Stimulated activated CD8-positive, alpha-beta memory T cell treated with anti-CD3 and anti-CD28 coated beads, Interleukin-7, amount 100 ng/mL, for 4 hours (primary cell): ENCODE measurements around the gene MMP15.

Source experiments
- DNase-seq, 2 donors: peaks; one replicate each; pipeline ENCODE4 v3.0.0-alpha.2; 2020; ENCODE audit warnings: low read depth in 2 of 2

MMP15 gene

GRCh38 chr16:58035356-58036170 lies 10.0 kb downstream of the MMP15 start:
- no peak for DNase-seq

GRCh38 chr16:58036943-58037342 lies 11.4 kb downstream of the MMP15 start:
- DNase-seq = no peak

- DNase-seq = no peak
These were observed 12.0 kb downstream of the MMP15 start for GRCh38 chr16:58037365-58038057.

GRCh38 chr16:58038219-58038641 lies 12.7 kb downstream of the MMP15 start:
- no peak for DNase-seq

- DNase-seq = no peak
These were observed 14.4 kb downstream of the MMP15 start for GRCh38 chr16:58039829-58040495.

- DNase-seq = no peak
These were observed 14.9 kb downstream of the MMP15 start for GRCh38 chr16:58040496-58040846.

DNA sequence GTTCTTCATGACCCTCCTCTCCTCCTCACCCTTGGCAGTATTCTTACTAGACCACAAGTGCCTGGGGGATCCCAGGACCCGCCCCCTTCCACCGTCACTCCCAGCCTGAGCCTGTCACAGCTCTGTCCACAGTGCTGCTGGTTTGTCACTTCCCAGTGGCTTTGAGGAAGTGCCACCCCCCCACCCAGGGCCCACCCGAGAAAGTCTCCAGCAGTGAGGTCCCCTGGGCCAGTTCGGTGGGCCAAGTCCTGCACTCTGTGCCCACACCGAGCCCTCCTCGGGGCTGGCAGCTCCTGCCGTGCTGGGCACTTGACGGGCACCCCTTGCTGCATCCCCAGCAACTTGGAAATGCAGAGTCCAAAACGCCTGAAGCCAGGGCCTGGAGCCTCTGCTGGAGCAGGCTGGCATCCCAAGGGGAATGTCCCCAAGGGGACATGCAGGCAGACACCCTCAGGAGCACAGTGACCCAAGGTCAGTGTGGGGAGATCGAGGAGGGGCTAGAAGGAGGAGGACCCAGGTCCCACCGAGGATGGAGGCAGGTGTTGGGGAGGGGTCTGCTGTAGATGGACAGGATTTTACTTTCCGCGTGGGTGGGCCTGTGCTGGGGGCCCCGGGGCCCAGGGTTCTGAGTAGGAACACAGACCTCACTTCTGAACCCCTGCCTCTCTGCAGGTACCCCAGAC lies 15.5 kb downstream of the MMP15 start:
- DNase-seq = no peak

DNA sequence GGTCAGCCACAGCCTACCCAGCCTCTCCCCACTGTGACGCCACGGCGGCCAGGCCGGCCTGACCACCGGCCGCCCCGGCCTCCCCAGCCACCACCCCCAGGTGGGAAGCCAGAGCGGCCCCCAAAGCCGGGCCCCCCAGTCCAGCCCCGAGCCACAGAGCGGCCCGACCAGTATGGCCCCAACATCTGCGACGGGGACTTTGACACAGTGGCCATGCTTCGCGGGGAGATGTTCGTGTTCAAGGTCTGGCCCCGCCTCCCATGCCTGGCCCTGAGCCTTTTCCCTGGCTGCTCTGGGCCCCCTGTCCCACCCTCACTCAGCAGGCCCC lies 16.0 kb downstream of the MMP15 start:
- no peak for DNase-seq

DNA sequence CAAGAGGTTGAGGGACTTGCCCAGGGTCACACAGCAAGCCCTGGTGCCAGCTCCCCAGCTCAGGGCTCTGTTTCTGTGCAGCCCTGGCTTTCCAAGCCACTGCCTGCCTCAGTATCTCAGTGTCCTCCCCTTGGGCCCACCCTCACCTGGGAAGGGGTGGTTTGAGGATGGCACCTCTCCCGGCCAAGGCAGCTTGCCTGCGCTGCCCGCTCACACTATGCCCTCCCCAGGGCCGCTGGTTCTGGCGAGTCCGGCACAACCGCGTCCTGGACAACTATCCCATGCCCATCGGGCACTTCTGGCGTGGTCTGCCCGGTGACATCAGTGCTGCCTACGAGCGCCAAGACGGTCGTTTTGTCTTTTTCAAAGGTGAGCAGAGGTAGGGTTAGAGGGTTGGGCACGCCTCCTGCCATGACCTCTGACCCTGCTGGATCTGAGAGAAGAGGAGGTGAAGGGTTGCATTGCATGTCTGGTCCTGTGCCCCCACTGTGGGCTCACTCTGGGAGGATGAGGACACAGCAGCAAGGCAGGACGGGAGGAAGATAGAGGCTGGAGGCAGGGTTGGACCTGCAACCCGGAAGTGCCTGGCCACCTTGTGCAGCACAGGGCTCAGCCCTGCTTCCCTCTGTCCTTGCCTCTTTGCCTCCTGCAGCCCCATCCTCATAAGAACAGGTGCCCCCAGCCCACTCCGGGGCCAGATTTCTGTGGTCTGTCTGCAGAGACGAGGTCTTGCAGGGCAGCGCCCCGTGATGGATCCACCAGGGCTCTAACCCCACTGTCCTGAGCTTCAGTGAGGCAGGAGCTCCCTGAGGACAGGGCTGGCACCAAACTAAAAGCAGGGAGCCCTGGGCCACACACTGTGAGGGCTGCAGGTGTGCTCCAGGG lies 16.7 kb downstream of the MMP15 start:
- no peak for DNase-seq

DNA sequence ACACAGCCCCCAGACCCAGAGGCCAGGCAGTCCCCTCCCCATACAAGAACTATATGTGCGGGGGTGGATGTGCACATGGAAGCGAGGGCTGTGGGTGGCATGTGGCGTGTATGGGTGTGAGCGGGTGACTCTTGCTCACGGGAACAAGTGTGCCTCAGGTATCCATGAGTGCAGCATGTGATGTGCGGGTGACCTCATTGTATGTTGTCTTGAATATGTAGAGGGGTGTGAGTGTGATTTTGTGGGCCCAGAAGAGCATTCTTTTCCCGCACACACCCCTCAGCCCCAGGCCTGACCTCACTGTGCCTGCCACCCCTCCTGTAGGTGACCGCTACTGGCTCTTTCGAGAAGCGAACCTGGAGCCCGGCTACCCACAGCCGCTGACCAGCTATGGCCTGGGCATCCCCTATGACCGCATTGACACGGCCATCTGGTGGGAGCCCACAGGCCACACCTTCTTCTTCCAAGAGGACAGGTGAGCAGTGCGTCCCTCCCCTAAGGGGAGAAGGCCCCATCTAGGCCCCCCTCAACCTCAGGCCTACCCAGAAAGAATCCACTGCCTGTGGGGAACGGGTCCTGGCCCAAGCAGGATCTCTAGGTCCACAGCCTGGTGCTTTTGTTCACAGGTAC lies 17.4 kb downstream of the MMP15 start:
- no peak for DNase-seq

- DNase-seq = no peak
These were observed 18.1 kb downstream of the MMP15 start for GRCh38 chr16:58043571-58044155.

- DNase-seq = no peak
These were observed 18.9 kb downstream of the MMP15 start for GRCh38 chr16:58044266-58045019.

DNA sequence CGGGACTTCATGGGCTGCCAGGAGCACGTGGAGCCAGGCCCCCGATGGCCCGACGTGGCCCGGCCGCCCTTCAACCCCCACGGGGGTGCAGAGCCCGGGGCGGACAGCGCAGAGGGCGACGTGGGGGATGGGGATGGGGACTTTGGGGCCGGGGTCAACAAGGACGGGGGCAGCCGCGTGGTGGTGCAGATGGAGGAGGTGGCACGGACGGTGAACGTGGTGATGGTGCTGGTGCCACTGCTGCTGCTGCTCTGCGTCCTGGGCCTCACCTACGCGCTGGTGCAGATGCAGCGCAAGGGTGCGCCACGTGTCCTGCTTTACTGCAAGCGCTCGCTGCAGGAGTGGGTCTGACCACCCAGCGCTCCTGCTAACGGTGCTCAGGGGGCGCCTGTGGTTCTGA lies 19.5 kb downstream of the MMP15 start:
- no peak for DNase-seq

GRCh38 chr16:58046054-58046881 lies 20.7 kb downstream of the MMP15 start:
- DNase-seq = no peak

GRCh38 chr16:58046936-58047335 lies 21.4 kb downstream of the MMP15 start:
- no peak for DNase-seq

DNA sequence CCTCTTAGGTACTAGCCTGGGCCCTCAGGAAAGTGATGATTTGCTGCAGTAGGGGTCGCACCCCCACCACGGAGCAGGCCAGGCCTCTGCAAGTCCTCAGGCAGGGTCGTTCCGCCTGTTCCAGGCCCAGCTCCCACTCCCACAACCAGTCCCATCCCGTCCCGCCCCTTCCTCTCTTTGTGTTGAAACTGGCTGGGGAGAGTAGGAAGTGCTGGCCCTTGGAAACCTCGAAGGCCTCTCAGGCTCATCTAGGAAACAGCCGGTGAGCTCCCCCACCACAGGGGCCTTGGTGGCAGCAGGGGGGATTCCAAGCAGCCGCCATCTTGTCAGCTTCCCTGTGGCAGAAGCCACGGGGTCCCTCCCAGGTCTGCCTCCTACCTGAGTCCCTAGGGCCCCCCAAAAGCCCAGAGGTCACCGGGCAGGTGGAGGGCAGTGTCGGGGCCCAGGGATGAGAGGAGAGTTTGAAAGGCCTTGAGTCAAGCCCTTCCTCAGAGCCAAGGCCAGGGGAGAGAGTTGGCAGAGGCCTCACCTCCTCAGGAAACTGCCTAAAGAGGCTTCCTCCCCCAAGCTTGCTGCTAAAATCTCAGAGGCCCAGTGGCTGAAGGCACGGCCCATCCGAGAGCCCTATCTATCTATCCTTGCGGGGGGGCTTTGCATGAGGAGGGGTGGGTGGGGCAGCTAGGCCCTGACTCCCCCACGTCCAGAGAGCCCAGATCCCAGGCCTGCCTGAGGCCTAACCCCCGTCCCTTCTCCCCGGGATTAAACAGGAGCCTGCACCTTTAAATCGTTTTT lies 22.2 kb downstream of the MMP15 start:
- DNase-seq = no peak

DNA sequence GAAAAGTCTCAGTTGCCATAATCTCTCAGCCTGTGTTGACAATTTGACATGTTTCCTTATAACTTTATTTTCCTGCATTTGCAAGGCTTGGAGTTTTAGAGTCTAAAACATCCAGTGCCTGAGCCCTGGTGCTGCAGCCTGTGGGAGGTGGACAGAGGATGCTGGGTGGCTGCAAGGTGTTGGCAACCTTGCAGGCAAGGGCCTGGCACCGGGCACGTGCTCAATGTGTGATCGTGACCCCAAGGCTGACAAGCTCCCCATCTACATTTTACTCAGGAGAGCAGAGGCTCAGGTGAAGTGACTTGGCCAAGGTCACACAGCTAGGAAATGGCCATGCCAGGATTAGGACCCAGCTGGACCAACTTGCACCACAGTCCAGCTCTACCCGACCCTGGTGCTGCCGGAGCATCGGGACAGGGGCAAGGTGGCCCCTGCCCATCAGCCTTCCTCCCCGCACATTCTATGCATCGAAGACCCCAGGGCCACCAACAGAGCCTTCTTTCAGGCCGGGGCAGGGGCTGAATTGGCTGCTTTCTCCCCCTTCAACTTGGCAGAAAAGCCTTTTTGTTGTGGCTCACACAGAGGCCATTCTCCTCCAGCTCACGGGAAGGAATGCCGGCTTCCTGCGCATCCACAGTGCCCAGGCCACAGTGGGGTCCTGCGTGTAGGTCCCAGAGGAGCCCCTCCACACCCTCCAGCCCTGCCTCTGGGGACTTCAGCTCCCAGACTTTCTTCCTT lies 23.1 kb downstream of the MMP15 start:
- no peak for DNase-seq
